Measurements from ENCODE around the gene TP73. TPM values are rescaled to one million over a fixed set of nuclear protein-coding genes. Genes with fewer than 3 reads are reported as not detected.

Gene TP73
- total RNA-seq, 1 donor from 2014 or later = not detected

GRCh38 chr1:3705341-3705950 is 53.1 kb downstream of the TP73 start:
- no peak for DNase-seq (ENCODE audit: low spot score)

GRCh38 chr1:3706651-3707297 is 54.5 kb downstream of the TP73 start:
- no peak for DNase-seq (ENCODE audit: low spot score)

GRCh38 chr1:3707298-3707938 is 55.1 kb downstream of the TP73 start:
- DNase-seq (ENCODE audit: low spot score) = no peak

GRCh38 chr1:3707939-3708328 is 55.6 kb downstream of the TP73 start:
- no peak for DNase-seq (ENCODE audit: low spot score)

- no peak for DNase-seq (ENCODE audit: low spot score)
These were observed 56.5 kb downstream of the TP73 start for GRCh38 chr1:3708791-3709190.

GRCh38 chr1:3710251-3710650 is 57.9 kb downstream of the TP73 start:
- no peak for DNase-seq (ENCODE audit: low spot score)

GRCh38 chr1:3711381-3711779 is 59.1 kb downstream of the TP73 start:
- DNase-seq (ENCODE audit: low spot score) = no peak

GRCh38 chr1:3711780-3712451 is 59.6 kb downstream of the TP73 start:
- DNase-seq (ENCODE audit: low spot score) = no peak

GRCh38 chr1:3712573-3713535 is 60.5 kb downstream of the TP73 start:
- DNase-seq (ENCODE audit: low spot score) = no peak

GRCh38 chr1:3713840-3714239 is 61.5 kb downstream of the TP73 start:
- DNase-seq (ENCODE audit: low spot score) = no peak

GRCh38 chr1:3714284-3714741 is 62.0 kb downstream of the TP73 start:
- no peak for DNase-seq (ENCODE audit: low spot score)

GRCh38 chr1:3714814-3715213 is 62.5 kb downstream of the TP73 start:
- no peak for DNase-seq (ENCODE audit: low spot score)

- no peak for DNase-seq (ENCODE audit: low spot score)
These were observed 64.0 kb downstream of the TP73 start for GRCh38 chr1:3716351-3716750.

- DNase-seq (ENCODE audit: low spot score) = peak; percentile 84
These were observed 64.9 kb downstream of the TP73 start for GRCh38 chr1:3717041-3717714.

- peak; percentile 43 for DNase-seq (ENCODE audit: low spot score)
These were observed 65.6 kb downstream of the TP73 start for GRCh38 chr1:3717715-3718601.

GRCh38 chr1:3718764-3719163 is 66.4 kb downstream of the TP73 start:
- no peak for DNase-seq (ENCODE audit: low spot score)

GRCh38 chr1:3721955-3722465 is 69.7 kb downstream of the TP73 start:
- DNase-seq (ENCODE audit: low spot score) = no peak

GRCh38 chr1:3722846-3723245 is 70.5 kb downstream of the TP73 start:
- DNase-seq (ENCODE audit: low spot score) = no peak

GRCh38 chr1:3724416-3725030 is 72.2 kb downstream of the TP73 start:
- peak; percentile 57 for DNase-seq (ENCODE audit: low spot score)
